WTC11 (cell line): ENCODE measurements around the gene OPCML. TPM values are rescaled to one million over a fixed set of nuclear protein-coding genes. Genes with fewer than 3 reads are reported as not detected.

Experiments used
- ATAC-seq: fragments of 200-7000 bp; cut with Tn5 transposase; 2 replicates; pipeline ENCODE4 v1.10.0; 2021; ENCODE audit warnings: mild to moderate bottlenecking, moderate library complexity
- CTCF ChIA-PET: fragments of 300-600 bp; sonication (Branson Sonifier 250); formaldehyde crosslinking; loops from one replicate; lab custom pipeline; 2021; ENCODE audit warnings: antibody characterized with exemption; lab: Charles Lee
- POLR2A ChIA-PET: fragments of 350-600 bp; sonication (Branson Sonifier 250); formaldehyde crosslinking; loops from one replicate; lab custom pipeline; 2021; ENCODE audit warnings: antibody characterized with exemption; lab: Charles Lee
- DNase-seq: peaks from one replicate; pipeline ENCODE4 v3.0.0; 2021; ENCODE audit warnings: low spot score
- H3K27ac Mint-ChIP-seq: 2 replicates; pipeline ENCODE4 v1.8.0; 2021; ENCODE audit warnings: mixed read lengths
- H3K27me3 Mint-ChIP-seq: 2 replicates; pipeline ENCODE4 v1.8.0; 2021; ENCODE audit warnings: low read depth, mild to moderate bottlenecking, moderate library complexity, mixed read lengths
- H3K36me3 Mint-ChIP-seq: 2 replicates; pipeline ENCODE4 v1.8.0; 2021; ENCODE audit warnings: mixed read lengths
- H3K4me1 Mint-ChIP-seq: 2 replicates; pipeline ENCODE4 v1.8.0; 2022; ENCODE audit warnings: mixed read lengths
- H3K4me3 Mint-ChIP-seq: 2 replicates; pipeline ENCODE4 v1.8.0; 2021; ENCODE audit warnings: mild to moderate bottlenecking, moderate library complexity, mixed read lengths
- H3K9me3 Mint-ChIP-seq: 2 replicates; pipeline ENCODE4 v1.8.0; 2021; ENCODE audit warnings: mixed read lengths
- ATF6 ChIP-seq: sonication (generic); formaldehyde crosslinking; IDR thresholded peaks from 2 replicates; pipeline ENCODE4 v1.8.1; 2023; ENCODE audit warnings: mild to moderate bottlenecking, missing genetic modification reagents
- CREB1 ChIP-seq: sonication (generic); formaldehyde crosslinking; IDR thresholded peaks from 2 replicates; pipeline ENCODE4 v1.8.0; 2023; ENCODE audit warnings: mild to moderate bottlenecking, missing genetic modification reagents
- ELF4 ChIP-seq: sonication (generic); formaldehyde crosslinking; IDR thresholded peaks from 2 replicates; pipeline ENCODE4 v1.8.1; 2022; ENCODE audit warnings: low read depth, mild to moderate bottlenecking, moderate library complexity, missing genetic modification reagents
- FOXK1 ChIP-seq: sonication (generic); formaldehyde crosslinking; IDR thresholded peaks from 2 replicates; pipeline ENCODE4 v1.8.0; 2022; ENCODE audit warnings: mild to moderate bottlenecking, moderate library complexity, missing genetic modification reagents
- FOXP1 ChIP-seq: sonication (generic); formaldehyde crosslinking; IDR thresholded peaks from 2 replicates; pipeline ENCODE4 v1.8.0; 2022; ENCODE audit warnings: missing genetic modification reagents, mild to moderate bottlenecking, moderate library complexity, borderline replicate concordance
- GTF2I ChIP-seq: fragments of 250-450 bp; sonication (Bioruptor Pico); conservative IDR thresholded peaks from 2 replicates; pipeline ENCODE4 v1.4.0; 2021; ENCODE audit warnings: mild to moderate bottlenecking
- HMGA2 ChIP-seq: fragments of 250-450 bp; sonication (Bioruptor Pico); IDR thresholded peaks from 2 replicates; pipeline ENCODE4 v1.4.0; 2021; ENCODE audit warnings: mild to moderate bottlenecking, moderate library complexity
- IRF1 ChIP-seq: sonication (generic); formaldehyde crosslinking; IDR thresholded peaks from 2 replicates; pipeline ENCODE4 v1.8.0; 2023; ENCODE audit warnings: missing genetic modification reagents
- MXD4 ChIP-seq: fragments of 250-450 bp; sonication (Bioruptor Pico); IDR thresholded peaks from 2 replicates; pipeline ENCODE4 v1.8.0; 2021; ENCODE audit warnings: mild to moderate bottlenecking, moderate library complexity, borderline replicate concordance
- MYBL2 ChIP-seq: sonication (generic); formaldehyde crosslinking; IDR thresholded peaks from 2 replicates; pipeline ENCODE4 v1.8.1; 2023; ENCODE audit warnings: mild to moderate bottlenecking, moderate library complexity, missing genetic modification reagents
- NFATC4 ChIP-seq: fragments of 250-450 bp; sonication (Bioruptor Pico); IDR thresholded peaks from 2 replicates; pipeline ENCODE4 v1.9.0; 2021; ENCODE audit warnings: mild to moderate bottlenecking
- NFE2L1 ChIP-seq: sonication (generic); formaldehyde crosslinking; IDR thresholded peaks from 2 replicates; pipeline ENCODE4 v1.8.1; 2023; ENCODE audit warnings: missing genetic modification reagents
- OVOL2 ChIP-seq: fragments of 250-450 bp; sonication (Bioruptor Pico); IDR thresholded peaks from 2 replicates; pipeline ENCODE4 v1.9.0; 2021; ENCODE audit warnings: mild to moderate bottlenecking, borderline replicate concordance
- RORB ChIP-seq: fragments of 250-450 bp; sonication (Bioruptor Pico); IDR thresholded peaks from 2 replicates; pipeline ENCODE4 v1.9.0; 2021; ENCODE audit warnings: mild to moderate bottlenecking
- SMAD3 ChIP-seq: sonication (generic); formaldehyde crosslinking; IDR thresholded peaks from 2 replicates; pipeline ENCODE4 v1.8.0; 2022; ENCODE audit warnings: missing genetic modification reagents, mild to moderate bottlenecking, borderline replicate concordance
- TCF7 ChIP-seq: sonication (generic); formaldehyde crosslinking; IDR thresholded peaks from 2 replicates; pipeline ENCODE4 v1.8.0; 2022; ENCODE audit warnings: mild to moderate bottlenecking, low read depth, missing genetic modification reagents, moderate library complexity
- TEAD1 ChIP-seq: sonication (generic); formaldehyde crosslinking; IDR thresholded peaks from 2 replicates; pipeline ENCODE4 v1.8.0; 2022; ENCODE audit warnings: mild to moderate bottlenecking, missing genetic modification reagents
- ZMAT4 ChIP-seq: fragments of 250-450 bp; sonication (Bioruptor Pico); IDR thresholded peaks from 2 replicates; pipeline ENCODE4 v1.9.0; 2021; ENCODE audit warnings: mild to moderate bottlenecking
- ZNF121 ChIP-seq: sonication (generic); formaldehyde crosslinking; IDR thresholded peaks from 2 replicates; pipeline ENCODE4 v1.8.0; 2023; ENCODE audit warnings: missing genetic modification reagents
- ZNF423 ChIP-seq: fragments of 250-450 bp; sonication (Bioruptor Pico); IDR thresholded peaks from 2 replicates; pipeline ENCODE4 v2.1.2; 2022; ENCODE audit warnings: mild to moderate bottlenecking, moderate library complexity
- total RNA-seq: library from RNA; stranded (reverse); gene quantifications from 3 replicates; pipeline ENCODE4 v1.2.3, GENCODE V29; 2021
- TF ChIP-seq, protein P1 (sequence below): sonication (generic); formaldehyde crosslinking; IDR thresholded peaks from 2 replicates; pipeline ENCODE4 v1.8.0; 2023; ENCODE audit warnings: missing genetic modification reagents, mild to moderate bottlenecking, borderline replicate concordance
- TF ChIP-seq, protein P2 (sequence below): sonication (generic); formaldehyde crosslinking; IDR thresholded peaks from 2 replicates; pipeline ENCODE4 v1.8.0; 2022; ENCODE audit warnings: mild to moderate bottlenecking, missing genetic modification reagents
- TF ChIP-seq, protein P3 (sequence below): sonication (generic); formaldehyde crosslinking; IDR thresholded peaks from 2 replicates; pipeline ENCODE4 v1.8.1; 2022; ENCODE audit warnings: low read depth, mild to moderate bottlenecking, moderate library complexity, missing genetic modification reagents, borderline replicate concordance

Gene OPCML
- total RNA-seq, 1 experiment from 2014 or later = 1.5 TPM

GRCh38 chr11:132960273-132961078, 571.8 kb downstream of the OPCML start (continued):
- TF ChIP-seq, protein P1, sequence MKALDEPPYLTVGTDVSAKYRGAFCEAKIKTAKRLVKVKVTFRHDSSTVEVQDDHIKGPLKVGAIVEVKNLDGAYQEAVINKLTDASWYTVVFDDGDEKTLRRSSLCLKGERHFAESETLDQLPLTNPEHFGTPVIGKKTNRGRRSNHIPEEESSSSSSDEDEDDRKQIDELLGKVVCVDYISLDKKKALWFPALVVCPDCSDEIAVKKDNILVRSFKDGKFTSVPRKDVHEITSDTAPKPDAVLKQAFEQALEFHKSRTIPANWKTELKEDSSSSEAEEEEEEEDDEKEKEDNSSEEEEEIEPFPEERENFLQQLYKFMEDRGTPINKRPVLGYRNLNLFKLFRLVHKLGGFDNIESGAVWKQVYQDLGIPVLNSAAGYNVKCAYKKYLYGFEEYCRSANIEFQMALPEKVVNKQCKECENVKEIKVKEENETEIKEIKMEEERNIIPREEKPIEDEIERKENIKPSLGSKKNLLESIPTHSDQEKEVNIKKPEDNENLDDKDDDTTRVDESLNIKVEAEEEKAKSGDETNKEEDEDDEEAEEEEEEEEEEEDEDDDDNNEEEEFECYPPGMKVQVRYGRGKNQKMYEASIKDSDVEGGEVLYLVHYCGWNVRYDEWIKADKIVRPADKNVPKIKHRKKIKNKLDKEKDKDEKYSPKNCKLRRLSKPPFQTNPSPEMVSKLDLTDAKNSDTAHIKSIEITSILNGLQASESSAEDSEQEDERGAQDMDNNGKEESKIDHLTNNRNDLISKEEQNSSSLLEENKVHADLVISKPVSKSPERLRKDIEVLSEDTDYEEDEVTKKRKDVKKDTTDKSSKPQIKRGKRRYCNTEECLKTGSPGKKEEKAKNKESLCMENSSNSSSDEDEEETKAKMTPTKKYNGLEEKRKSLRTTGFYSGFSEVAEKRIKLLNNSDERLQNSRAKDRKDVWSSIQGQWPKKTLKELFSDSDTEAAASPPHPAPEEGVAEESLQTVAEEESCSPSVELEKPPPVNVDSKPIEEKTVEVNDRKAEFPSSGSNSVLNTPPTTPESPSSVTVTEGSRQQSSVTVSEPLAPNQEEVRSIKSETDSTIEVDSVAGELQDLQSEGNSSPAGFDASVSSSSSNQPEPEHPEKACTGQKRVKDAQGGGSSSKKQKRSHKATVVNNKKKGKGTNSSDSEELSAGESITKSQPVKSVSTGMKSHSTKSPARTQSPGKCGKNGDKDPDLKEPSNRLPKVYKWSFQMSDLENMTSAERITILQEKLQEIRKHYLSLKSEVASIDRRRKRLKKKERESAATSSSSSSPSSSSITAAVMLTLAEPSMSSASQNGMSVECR (CRISPR knock-in tag) = no peak
- TF ChIP-seq NFE2L1 = no peak
- no peak for TF ChIP-seq OVOL2
- no peak for TF ChIP-seq IRF1 (CRISPR knock-in tag)
- TF ChIP-seq HMGA2 (CRISPR knock-in tag) = no peak
- TF ChIP-seq SMAD3 (CRISPR knock-in tag) = no peak
- no peak for TF ChIP-seq ZMAT4
- no peak for TF ChIP-seq RORB (CRISPR knock-in tag)

- H3K4me1 Mint-ChIP-seq = peaks cover 25% of the 10 kb centered on the region
- H3K36me3 Mint-ChIP-seq = no peaks in the 10 kb centered on the region
- H3K9me3 Mint-ChIP-seq = no peaks in the 10 kb centered on the region
- TF ChIP-seq FOXP1 (CRISPR knock-in tag) (no peak), ZNF423 (CRISPR knock-in tag) (no peak), ZNF121 (no peak), CREB1 (CRISPR knock-in tag) (no peak), MXD4 (no peak), ELF4 (CRISPR knock-in tag) (no peak), MYBL2 (CRISPR knock-in tag) (no peak), IRF1 (CRISPR knock-in tag) (no peak), FOXK1 (CRISPR knock-in tag) (no peak)
- H3K27ac Mint-ChIP-seq = no peak overlapping the region
- H3K27me3 Mint-ChIP-seq = no peaks in the 10 kb centered on the region; the same call in 1 of the 2 replicates
- no peak for ATAC-seq
- DNase-seq = no peak
- ChIA-PET POLR2A (interaction anchor here (0.7 kb wide), 1 partner anchor 15 kb away, joined by 3 read pairs; no protein-coding TSS in a partner anchor), CTCF (no interaction called here)
- H3K4me3 Mint-ChIP-seq = no peak overlapping the region
Observed at GRCh38 chr11:132959693-132960092, 572.6 kb downstream of the OPCML start.

GRCh38 chr11:132957881-132958280, 574.4 kb downstream of the OPCML start:
- Mint-ChIP-seq H3K4me3 (no peak overlapping the region), H3K27me3 (no peaks in the 10 kb centered on the region; the same call in 1 of the 2 replicates), H3K9me3 (no peaks in the 10 kb centered on the region), H3K36me3 (no peaks in the 10 kb centered on the region), H3K4me1 (peaks cover 25% of the 10 kb centered on the region), H3K27ac (no peak overlapping the region)
- ChIA-PET POLR2A (interaction anchor here (1.0 kb wide), 1 partner anchor 14 kb away, joined by 3 read pairs; no protein-coding TSS in a partner anchor), CTCF (interaction anchor here (1.3 to 1.8 kb wide), 3 partner anchors 14 to 107 kb away, joined by 3 to 5 read pairs (median 4); no protein-coding TSS in a partner anchor)
- DNase-seq (no peak), ATAC-seq (no peak)
- no peak for TF ChIP-seq ATF6 (CRISPR knock-in tag)
- TF ChIP-seq NFATC4 (CRISPR knock-in tag) = no peak
- TF ChIP-seq, protein P2, sequence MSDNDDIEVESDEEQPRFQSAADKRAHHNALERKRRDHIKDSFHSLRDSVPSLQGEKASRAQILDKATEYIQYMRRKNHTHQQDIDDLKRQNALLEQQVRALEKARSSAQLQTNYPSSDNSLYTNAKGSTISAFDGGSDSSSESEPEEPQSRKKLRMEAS (CRISPR knock-in tag) = no peak
- TF ChIP-seq, protein P3, sequence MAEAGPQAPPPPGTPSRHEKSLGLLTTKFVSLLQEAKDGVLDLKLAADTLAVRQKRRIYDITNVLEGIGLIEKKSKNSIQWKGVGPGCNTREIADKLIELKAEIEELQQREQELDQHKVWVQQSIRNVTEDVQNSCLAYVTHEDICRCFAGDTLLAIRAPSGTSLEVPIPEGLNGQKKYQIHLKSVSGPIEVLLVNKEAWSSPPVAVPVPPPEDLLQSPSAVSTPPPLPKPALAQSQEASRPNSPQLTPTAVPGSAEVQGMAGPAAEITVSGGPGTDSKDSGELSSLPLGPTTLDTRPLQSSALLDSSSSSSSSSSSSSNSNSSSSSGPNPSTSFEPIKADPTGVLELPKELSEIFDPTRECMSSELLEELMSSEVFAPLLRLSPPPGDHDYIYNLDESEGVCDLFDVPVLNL (CRISPR knock-in tag) = no peak
- TF ChIP-seq TEAD1 = no peak
- no peak for TF ChIP-seq TCF7
- no peak for TF ChIP-seq ELF4 (CRISPR knock-in tag)
- TF ChIP-seq GTF2I (CRISPR knock-in tag) = no peak
- no peak for TF ChIP-seq SMAD3 (CRISPR knock-in tag)
